Parathyroid adenoma (tissue), 2 donors: ENCODE measurements around the gene LHFPL3.

Source experiments
- H2AFZ ChIP-seq: fragments of 300-600 bp; sonication (generic); one replicate; pipeline ENCODE4 v1.7.0; 2017; ENCODE audit warnings: antibody characterized with exemption, mild to moderate bottlenecking
- H3K27ac ChIP-seq: fragments of 300-600 bp; sonication (generic); one replicate; pipeline ENCODE4 v1.7.0; 2017
- H3K27me3 ChIP-seq: fragments of 300-600 bp; sonication (generic); one replicate; pipeline ENCODE4 v1.7.0; 2017; ENCODE audit warnings: low read length; ENCODE audit not compliant: control insufficient read depth, insufficient read depth
- H3K36me3 ChIP-seq: fragments of 300-600 bp; sonication (generic); one replicate; pipeline ENCODE4 v1.7.0; 2017; ENCODE audit warnings: low read length; ENCODE audit not compliant: control insufficient read depth, insufficient read depth
- H3K4me1 ChIP-seq: fragments of 300-600 bp; sonication (generic); one replicate; pipeline ENCODE4 v1.7.0; 2017; ENCODE audit warnings: control low read depth
- H3K4me2 ChIP-seq: fragments of 300-600 bp; sonication (generic); one replicate; pipeline ENCODE4 v1.7.0; 2017; ENCODE audit warnings: low read length
- H3K4me3 ChIP-seq: fragments of 300-600 bp; sonication (generic); one replicate; pipeline ENCODE4 v1.7.0; 2017; ENCODE audit warnings: low read depth, low read length
- H3K79me2 ChIP-seq: fragments of 300-600 bp; sonication (generic); one replicate; pipeline ENCODE4 v1.7.0; 2017; ENCODE audit warnings: control low read depth
- H3K9ac ChIP-seq: fragments of 300-600 bp; sonication (generic); one replicate; pipeline ENCODE4 v1.7.0; 2017; ENCODE audit warnings: mild to moderate bottlenecking
- H3K9me3 ChIP-seq: fragments of 300-600 bp; sonication (generic); one replicate; pipeline ENCODE4 v1.7.0; 2017; ENCODE audit warnings: low read length; ENCODE audit not compliant: control insufficient read depth
- TF ChIP-seq, protein P1 (sequence below): fragments of 300-600 bp; sonication (generic); IDR thresholded peaks from one replicate; pipeline ENCODE4 v1.7.0; 2017; ENCODE audit warnings: antibody characterized with exemption, mild to moderate bottlenecking
- donor health status: primary hyperparathyroidism.

The LHFPL3 gene

GRCh38 chr7:104382616-104383015, 54.2 kb downstream of the LHFPL3 start:
- H3K27ac ChIP-seq = no peak overlapping the region

DNA sequence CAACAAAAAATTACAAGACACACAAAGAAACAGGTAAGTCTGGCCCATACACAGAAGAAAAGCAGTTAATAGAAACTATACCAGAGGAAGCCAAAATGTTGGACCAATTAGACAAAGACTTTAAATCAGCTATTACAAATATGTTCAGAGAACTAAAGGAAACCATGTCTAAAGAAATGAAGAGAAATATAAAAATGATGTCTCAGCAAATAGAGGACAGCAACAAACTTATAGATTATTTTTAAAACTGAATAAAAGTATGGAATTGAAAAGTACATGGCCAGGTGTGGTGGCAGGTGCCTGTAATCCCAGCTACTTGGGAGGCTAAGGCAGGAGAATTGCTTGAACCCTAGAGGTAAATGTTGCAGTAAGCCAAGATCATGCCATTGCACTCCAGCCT, 58.5 kb downstream of the LHFPL3 start:
- H3K4me3 ChIP-seq = no peak overlapping the region
- no peak overlapping the region for H2AFZ ChIP-seq
- no peak overlapping the region for H3K27ac ChIP-seq
- no peaks in the 10 kb centered on the region for H3K36me3 ChIP-seq
- no peaks in the 10 kb centered on the region for H3K79me2 ChIP-seq
- TF ChIP-seq, protein P1, sequence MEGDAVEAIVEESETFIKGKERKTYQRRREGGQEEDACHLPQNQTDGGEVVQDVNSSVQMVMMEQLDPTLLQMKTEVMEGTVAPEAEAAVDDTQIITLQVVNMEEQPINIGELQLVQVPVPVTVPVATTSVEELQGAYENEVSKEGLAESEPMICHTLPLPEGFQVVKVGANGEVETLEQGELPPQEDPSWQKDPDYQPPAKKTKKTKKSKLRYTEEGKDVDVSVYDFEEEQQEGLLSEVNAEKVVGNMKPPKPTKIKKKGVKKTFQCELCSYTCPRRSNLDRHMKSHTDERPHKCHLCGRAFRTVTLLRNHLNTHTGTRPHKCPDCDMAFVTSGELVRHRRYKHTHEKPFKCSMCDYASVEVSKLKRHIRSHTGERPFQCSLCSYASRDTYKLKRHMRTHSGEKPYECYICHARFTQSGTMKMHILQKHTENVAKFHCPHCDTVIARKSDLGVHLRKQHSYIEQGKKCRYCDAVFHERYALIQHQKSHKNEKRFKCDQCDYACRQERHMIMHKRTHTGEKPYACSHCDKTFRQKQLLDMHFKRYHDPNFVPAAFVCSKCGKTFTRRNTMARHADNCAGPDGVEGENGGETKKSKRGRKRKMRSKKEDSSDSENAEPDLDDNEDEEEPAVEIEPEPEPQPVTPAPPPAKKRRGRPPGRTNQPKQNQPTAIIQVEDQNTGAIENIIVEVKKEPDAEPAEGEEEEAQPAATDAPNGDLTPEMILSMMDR = no peak
- no peak overlapping the region for H3K9ac ChIP-seq
- no peaks in the 10 kb centered on the region for H3K27me3 ChIP-seq
- H3K9me3 ChIP-seq = no peaks in the 10 kb centered on the region
- H3K4me1 ChIP-seq = no peaks in the 10 kb centered on the region
- H3K4me2 ChIP-seq = no peak overlapping the region

More at GRCh38 chr7:104382616-104383015, 54.2 kb downstream of the LHFPL3 start:
- no peaks in the 10 kb centered on the region for H3K4me1 ChIP-seq
- H3K4me2 ChIP-seq = no peak overlapping the region
- no peak overlapping the region for H3K4me3 ChIP-seq
- H2AFZ ChIP-seq = no peak overlapping the region
- no peak overlapping the region for H3K9ac ChIP-seq
- TF ChIP-seq, protein P1 = no peak
- no peaks in the 10 kb centered on the region for H3K79me2 ChIP-seq
- H3K27me3 ChIP-seq = no peaks in the 10 kb centered on the region
- H3K9me3 ChIP-seq = no peaks in the 10 kb centered on the region
- H3K36me3 ChIP-seq = no peaks in the 10 kb centered on the region

- no peak overlapping the region for H3K4me2 ChIP-seq
- no peaks in the 10 kb centered on the region for H3K36me3 ChIP-seq
- no peaks in the 10 kb centered on the region for H3K9me3 ChIP-seq
- no peak overlapping the region for H3K9ac ChIP-seq
- no peaks in the 10 kb centered on the region for H3K4me1 ChIP-seq
- no peaks in the 10 kb centered on the region for H3K27me3 ChIP-seq
- TF ChIP-seq, protein P1 = no peak
- H3K79me2 ChIP-seq = no peaks in the 10 kb centered on the region
- H2AFZ ChIP-seq = no peak overlapping the region
- no peak overlapping the region for H3K27ac ChIP-seq
- H3K4me3 ChIP-seq = no peak overlapping the region
Measured at GRCh38 chr7:104388222-104388621, 59.8 kb downstream of the LHFPL3 start.

- Histone ChIP-seq H3K27ac (no peak overlapping the region), H3K27me3 (no peaks in the 10 kb centered on the region), H2AFZ (no peak overlapping the region), H3K9ac (no peak overlapping the region), H3K4me3 (no peak overlapping the region), H3K4me1 (no peaks in the 10 kb centered on the region), H3K79me2 (no peaks in the 10 kb centered on the region), H3K9me3 (no peaks in the 10 kb centered on the region), H3K4me2 (no peak overlapping the region), H3K36me3 (no peaks in the 10 kb centered on the region)
- TF ChIP-seq, protein P1 = no peak
Measured at GRCh38 chr7:104395162-104395561, 66.8 kb downstream of the LHFPL3 start.

GRCh38 chr7:104397442-104397841, 69.0 kb downstream of the LHFPL3 start:
- Histone ChIP-seq H3K36me3 (no peaks in the 10 kb centered on the region), H3K4me2 (no peak overlapping the region), H3K27me3 (no peaks in the 10 kb centered on the region), H3K79me2 (no peaks in the 10 kb centered on the region), H2AFZ (no peak overlapping the region), H3K4me3 (no peak overlapping the region), H3K4me1 (no peaks in the 10 kb centered on the region), H3K27ac (no peak overlapping the region), H3K9me3 (no peaks in the 10 kb centered on the region), H3K9ac (no peak overlapping the region)
- TF ChIP-seq, protein P1 = no peak
